Measurements from ENCODE around the gene TUBAL3.
A peak's percentile ranks its signal among the peaks of the same experiment; 100 is the strongest.
"Not testable (repeated sequence)": the region's sequence is repeated elsewhere in the genome, so short reads cannot be mapped to it uniquely, and the experiment has no call there.

The TUBAL3 gene

GRCh38 chr10:5433182-5433581 lies 28.6 kb upstream of the TUBAL3 start:
- intact Hi-C loops (cut with DNase I): no loop called here
- DNase-seq: no peak

- intact Hi-C loops (cut with DNase I): no loop called here
These were observed 23.5 kb upstream of the TUBAL3 start for GRCh38 chr10:5428133-5428532.

GRCh38 chr10:5424751-5425150 lies 20.1 kb upstream of the TUBAL3 start:
- intact Hi-C loops (cut with DNase I): no loop called here
- DNase-seq: no peak

More at GRCh38 chr10:5428133-5428532, 23.5 kb upstream of the TUBAL3 start:
- DNase-seq: no peak

- intact Hi-C loops (cut with DNase I): no loop called here
- no peak for DNase-seq
These were observed 19.1 kb upstream of the TUBAL3 start for GRCh38 chr10:5423771-5424170.

GRCh38 chr10:5419466-5420094 lies 15.0 kb upstream of the TUBAL3 start:
- intact Hi-C loops (cut with DNase I): no loop called here
- DNase-seq: no peak

GRCh38 chr10:5418584-5418983 lies 14.0 kb upstream of the TUBAL3 start:
- DNase-seq: no peak
- intact Hi-C loops (cut with DNase I): no loop called here

- intact Hi-C loops (cut with DNase I): no loop called here
These were observed 12.4 kb upstream of the TUBAL3 start for GRCh38 chr10:5416981-5417380.

GRCh38 chr10:5413012-5413938 lies 8.6 kb upstream of the TUBAL3 start:
- intact Hi-C loops (cut with DNase I): no loop called here
- DNase-seq: peak in 1 of 10 donors; percentile 21

More at GRCh38 chr10:5416981-5417380, 12.4 kb upstream of the TUBAL3 start:
- no peak for DNase-seq

- intact Hi-C loops (cut with DNase I): no loop called here
- peak; percentile 88 to 99 (median 93) for DNase-seq
These were observed 7.8 kb upstream of the TUBAL3 start, which contains the start of gene NET1 for GRCh38 chr10:5412277-5412941. Gene NET1 (plus strand): TSS chr10:5412557. CDS start chr10:5412693, 136 bp downstream.

- no peak for DNase-seq
- intact Hi-C loops (cut with DNase I): no loop called here
These were observed 7.3 kb upstream of the TUBAL3 start for GRCh38 chr10:5411941-5412276.

GRCh38 chr10:5410787-5411186 lies 6.2 kb upstream of the TUBAL3 start:
- DNase-seq; intact Hi-C loops (cut with DNase I): not testable (repeated sequence)

GRCh38 chr10:5406918-5407317 lies 2.3 kb upstream of the TUBAL3 start:
- intact Hi-C loops (cut with DNase I): no loop called here
- DNase-seq: no peak

- no peak for DNase-seq
- intact Hi-C loops (cut with DNase I): no loop called here
These were observed 1.8 kb downstream of the TUBAL3 start for GRCh38 chr10:5402798-5403197.

- intact Hi-C loops (cut with DNase I): no loop called here
- no peak for DNase-seq
These were observed 4.0 kb downstream of the TUBAL3 start for GRCh38 chr10:5400468-5401240.

- no peak for DNase-seq
- intact Hi-C loops (cut with DNase I): no loop called here
These were observed 5.3 kb downstream of the TUBAL3 start for GRCh38 chr10:5399332-5399731.

- intact Hi-C loops (cut with DNase I): no loop called here
- DNase-seq: peak in 5 of 10 donors; percentile 19 to 39 (median 32)
These were observed 7.9 kb downstream of the TUBAL3 start for GRCh38 chr10:5396556-5397300.

- no peak for DNase-seq
- intact Hi-C loops (cut with DNase I): no loop called here
These were observed 9.5 kb downstream of the TUBAL3 start for GRCh38 chr10:5395168-5395567.

GRCh38 chr10:5393529-5393928 lies 11.1 kb downstream of the TUBAL3 start:
- intact Hi-C loops (cut with DNase I): no loop called here
- DNase-seq: no peak

GRCh38 chr10:5391790-5392189 lies 12.8 kb downstream of the TUBAL3 start:
- no peak for DNase-seq
- intact Hi-C loops (cut with DNase I): no loop called here
